ENCODE measurements around the gene KIF26A.

KIF26A gene

DNA sequence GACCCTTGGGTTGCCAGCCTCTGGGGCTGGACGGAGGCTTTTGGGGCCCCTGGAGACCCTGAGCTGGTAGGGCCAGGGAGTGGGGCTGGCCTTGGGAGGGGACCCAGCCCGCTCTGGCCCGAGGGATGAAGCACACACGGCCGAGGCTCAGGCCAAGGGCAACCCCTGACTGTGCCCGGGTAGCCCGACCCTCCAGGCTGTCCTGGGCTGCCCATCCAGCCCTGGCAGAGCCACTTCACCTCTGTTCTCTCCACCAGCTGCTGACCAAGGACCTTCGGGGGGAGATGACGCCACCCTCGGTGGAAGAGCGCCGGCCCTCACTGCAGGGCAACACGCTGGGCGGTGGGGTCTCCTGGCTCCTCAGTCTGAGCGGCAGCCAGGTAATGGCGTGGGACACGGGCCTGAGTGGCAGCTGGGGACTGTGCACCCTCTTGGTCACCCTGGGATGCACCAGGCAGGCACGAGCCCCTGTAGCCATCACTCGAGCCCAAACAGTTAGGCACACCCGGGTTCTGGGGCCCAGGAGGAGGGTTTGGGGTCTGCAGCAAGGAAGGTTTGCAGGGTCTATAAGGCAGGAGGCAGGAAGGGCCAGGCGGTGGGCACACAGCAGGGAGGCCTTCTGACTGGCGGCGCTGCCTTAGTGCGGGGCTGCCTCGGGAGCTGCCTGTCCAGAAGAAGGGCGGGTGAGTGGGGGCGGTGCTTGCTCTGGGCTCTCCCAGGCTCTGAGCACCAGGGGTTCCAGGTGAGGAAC, 33.1 kb upstream of the KIF26A start:
- TF ChIP-seq, protein P1, sequence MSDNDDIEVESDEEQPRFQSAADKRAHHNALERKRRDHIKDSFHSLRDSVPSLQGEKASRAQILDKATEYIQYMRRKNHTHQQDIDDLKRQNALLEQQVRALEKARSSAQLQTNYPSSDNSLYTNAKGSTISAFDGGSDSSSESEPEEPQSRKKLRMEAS (IDR thresholded peaks at IDR 0.05): no peak
- TF ChIP-seq RAD21 (IDR thresholded peaks at IDR 0.05; ENCODE audit: low read depth) (no peak), YY1 (IDR thresholded peaks at IDR 0.05; ENCODE audit: low read depth) (no peak), FOXM1 (IDR thresholded peaks at IDR 0.05; ENCODE audit: borderline replicate concordance, low read depth) (no peak), NFIC (IDR thresholded peaks at IDR 0.05) (no peak), TCF12 (IDR thresholded peaks at IDR 0.05; ENCODE audit: low read depth) (no peak), EP300 (IDR thresholded peaks at IDR 0.05; ENCODE audit: borderline replicate concordance) (no peak), CEBPB (IDR thresholded peaks at IDR 0.05) (no peak), EGR1 (IDR thresholded peaks at IDR 0.05) (no peak), TAF1 (IDR thresholded peaks at IDR 0.05; ENCODE audit: low read depth) (no peak), TEAD4 (IDR thresholded peaks at IDR 0.05) (no peak), ZBTB7A (IDR thresholded peaks at IDR 0.05; ENCODE audit: low read depth) (no peak), CREB1 (IDR thresholded peaks at IDR 0.05; ENCODE audit: low read depth) (no peak)
- TF ChIP-seq, protein P2, sequence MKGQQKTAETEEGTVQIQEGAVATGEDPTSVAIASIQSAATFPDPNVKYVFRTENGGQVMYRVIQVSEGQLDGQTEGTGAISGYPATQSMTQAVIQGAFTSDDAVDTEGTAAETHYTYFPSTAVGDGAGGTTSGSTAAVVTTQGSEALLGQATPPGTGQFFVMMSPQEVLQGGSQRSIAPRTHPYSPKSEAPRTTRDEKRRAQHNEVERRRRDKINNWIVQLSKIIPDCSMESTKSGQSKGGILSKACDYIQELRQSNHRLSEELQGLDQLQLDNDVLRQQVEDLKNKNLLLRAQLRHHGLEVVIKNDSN (IDR thresholded peaks at IDR 0.05): no peak
- TF ChIP-seq, protein P3, sequence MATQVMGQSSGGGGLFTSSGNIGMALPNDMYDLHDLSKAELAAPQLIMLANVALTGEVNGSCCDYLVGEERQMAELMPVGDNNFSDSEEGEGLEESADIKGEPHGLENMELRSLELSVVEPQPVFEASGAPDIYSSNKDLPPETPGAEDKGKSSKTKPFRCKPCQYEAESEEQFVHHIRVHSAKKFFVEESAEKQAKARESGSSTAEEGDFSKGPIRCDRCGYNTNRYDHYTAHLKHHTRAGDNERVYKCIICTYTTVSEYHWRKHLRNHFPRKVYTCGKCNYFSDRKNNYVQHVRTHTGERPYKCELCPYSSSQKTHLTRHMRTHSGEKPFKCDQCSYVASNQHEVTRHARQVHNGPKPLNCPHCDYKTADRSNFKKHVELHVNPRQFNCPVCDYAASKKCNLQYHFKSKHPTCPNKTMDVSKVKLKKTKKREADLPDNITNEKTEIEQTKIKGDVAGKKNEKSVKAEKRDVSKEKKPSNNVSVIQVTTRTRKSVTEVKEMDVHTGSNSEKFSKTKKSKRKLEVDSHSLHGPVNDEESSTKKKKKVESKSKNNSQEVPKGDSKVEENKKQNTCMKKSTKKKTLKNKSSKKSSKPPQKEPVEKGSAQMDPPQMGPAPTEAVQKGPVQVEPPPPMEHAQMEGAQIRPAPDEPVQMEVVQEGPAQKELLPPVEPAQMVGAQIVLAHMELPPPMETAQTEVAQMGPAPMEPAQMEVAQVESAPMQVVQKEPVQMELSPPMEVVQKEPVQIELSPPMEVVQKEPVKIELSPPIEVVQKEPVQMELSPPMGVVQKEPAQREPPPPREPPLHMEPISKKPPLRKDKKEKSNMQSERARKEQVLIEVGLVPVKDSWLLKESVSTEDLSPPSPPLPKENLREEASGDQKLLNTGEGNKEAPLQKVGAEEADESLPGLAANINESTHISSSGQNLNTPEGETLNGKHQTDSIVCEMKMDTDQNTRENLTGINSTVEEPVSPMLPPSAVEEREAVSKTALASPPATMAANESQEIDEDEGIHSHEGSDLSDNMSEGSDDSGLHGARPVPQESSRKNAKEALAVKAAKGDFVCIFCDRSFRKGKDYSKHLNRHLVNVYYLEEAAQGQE (IDR thresholded peaks at IDR 0.05; ENCODE audit: low read depth): no peak

DNA sequence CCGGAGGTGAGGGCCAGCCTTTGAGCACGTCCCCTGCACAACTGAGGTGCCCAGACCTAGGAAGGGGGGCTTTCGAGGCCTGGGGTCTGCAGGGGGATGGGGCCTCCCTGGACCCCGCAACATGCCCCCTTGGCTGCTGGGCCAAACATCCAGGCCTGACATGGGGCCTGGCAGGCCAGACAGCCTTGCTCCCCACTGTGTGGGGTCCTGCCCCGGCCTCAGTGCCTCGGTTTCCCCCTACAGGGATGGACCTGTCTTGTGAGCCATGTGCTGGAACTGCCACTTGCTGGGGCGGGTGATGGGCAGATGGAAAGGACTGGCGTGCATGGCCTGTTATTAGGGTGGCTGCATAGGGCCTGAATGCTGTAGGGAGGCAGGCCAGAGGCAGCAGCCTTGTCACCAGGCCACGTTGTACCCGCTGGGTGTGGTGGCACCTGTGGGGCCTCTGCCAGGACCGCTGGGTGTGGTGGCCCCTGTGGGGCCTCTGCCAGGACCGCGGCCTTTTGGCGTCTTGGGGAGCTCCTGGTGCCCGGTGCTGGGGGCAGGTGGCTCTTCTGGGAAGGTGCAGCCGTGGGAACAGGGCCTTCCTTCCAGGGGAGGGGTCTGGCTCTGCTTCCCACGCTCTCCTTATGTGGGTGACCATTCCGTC, 32.4 kb upstream of the KIF26A start:
- TF ChIP-seq RAD21 (IDR thresholded peaks at IDR 0.05; ENCODE audit: low read depth) (no peak), CEBPB (IDR thresholded peaks at IDR 0.05) (no peak), TEAD4 (IDR thresholded peaks at IDR 0.05) (no peak), CREB1 (IDR thresholded peaks at IDR 0.05; ENCODE audit: low read depth) (no peak), YY1 (IDR thresholded peaks at IDR 0.05; ENCODE audit: low read depth) (no peak)

DNA sequence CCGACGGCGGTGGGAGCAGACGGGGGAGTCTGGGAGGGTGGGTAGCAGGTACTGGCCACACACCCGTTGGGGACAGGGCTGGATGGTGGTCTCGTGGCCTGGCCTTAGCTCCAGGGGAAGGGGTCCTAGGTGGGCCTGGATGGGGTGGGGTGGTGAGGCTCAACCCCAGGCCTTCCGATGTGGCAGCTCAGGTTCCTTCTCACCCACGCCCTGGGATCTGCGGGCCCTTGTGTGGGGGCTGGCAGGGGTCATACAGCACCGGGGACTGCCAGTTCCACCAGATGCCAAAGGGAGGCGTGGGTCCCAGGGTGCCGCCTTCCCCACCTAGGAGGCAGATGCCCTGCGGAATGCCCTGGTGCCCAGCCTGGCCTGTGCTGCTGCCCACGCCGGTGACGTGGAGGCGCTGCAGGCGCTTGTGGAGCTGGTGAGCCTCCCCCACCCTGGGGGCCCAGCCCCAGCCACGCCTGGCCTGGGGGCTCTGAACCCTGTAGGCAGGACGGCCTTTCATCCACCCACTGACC, 31.9 kb upstream of the KIF26A start:
- TF ChIP-seq ZBTB7A (IDR thresholded peaks at IDR 0.05; ENCODE audit: low read depth) (no peak), FOXM1 (IDR thresholded peaks at IDR 0.05; ENCODE audit: borderline replicate concordance, low read depth) (no peak), NFIC (IDR thresholded peaks at IDR 0.05) (no peak), EP300 (IDR thresholded peaks at IDR 0.05; ENCODE audit: borderline replicate concordance) (no peak), RAD21 (IDR thresholded peaks at IDR 0.05; ENCODE audit: low read depth) (no peak), TCF12 (IDR thresholded peaks at IDR 0.05; ENCODE audit: low read depth) (no peak)
- TF ChIP-seq, protein P1 (IDR thresholded peaks at IDR 0.05): no peak

DNA sequence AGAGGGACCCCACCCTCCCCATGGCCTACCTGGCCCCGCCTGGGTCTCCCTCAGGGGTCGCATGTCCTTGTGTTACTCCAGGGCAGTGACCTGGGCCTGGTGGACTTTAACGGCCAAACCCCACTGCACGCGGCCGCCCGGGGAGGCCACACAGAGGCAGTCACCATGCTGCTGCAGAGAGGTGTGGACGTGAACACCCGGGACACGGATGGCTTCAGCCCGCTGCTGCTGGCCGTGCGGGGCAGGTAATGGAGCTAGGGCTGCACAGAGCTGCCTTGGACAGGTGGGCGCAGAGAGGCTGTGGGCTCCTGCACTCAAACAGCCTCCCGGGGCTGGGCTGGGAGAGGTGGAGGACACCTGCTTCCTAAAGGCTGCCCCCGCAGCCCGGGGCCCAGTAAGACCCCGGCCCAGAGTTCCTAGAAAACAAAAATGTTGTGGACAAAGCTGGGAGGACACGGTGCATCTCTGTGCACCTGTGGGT, 31.2 kb upstream of the KIF26A start:
- TF ChIP-seq RAD21 (IDR thresholded peaks at IDR 0.05; ENCODE audit: low read depth): no peak
- TF ChIP-seq TCF12 (IDR thresholded peaks at IDR 0.05; ENCODE audit: low read depth): no peak
- no peak for TF ChIP-seq FOXM1 (IDR thresholded peaks at IDR 0.05; ENCODE audit: borderline replicate concordance, low read depth)
- no peak for TF ChIP-seq TEAD4 (IDR thresholded peaks at IDR 0.05)
- TF ChIP-seq, protein P3 (IDR thresholded peaks at IDR 0.05; ENCODE audit: low read depth): no peak

DNA sequence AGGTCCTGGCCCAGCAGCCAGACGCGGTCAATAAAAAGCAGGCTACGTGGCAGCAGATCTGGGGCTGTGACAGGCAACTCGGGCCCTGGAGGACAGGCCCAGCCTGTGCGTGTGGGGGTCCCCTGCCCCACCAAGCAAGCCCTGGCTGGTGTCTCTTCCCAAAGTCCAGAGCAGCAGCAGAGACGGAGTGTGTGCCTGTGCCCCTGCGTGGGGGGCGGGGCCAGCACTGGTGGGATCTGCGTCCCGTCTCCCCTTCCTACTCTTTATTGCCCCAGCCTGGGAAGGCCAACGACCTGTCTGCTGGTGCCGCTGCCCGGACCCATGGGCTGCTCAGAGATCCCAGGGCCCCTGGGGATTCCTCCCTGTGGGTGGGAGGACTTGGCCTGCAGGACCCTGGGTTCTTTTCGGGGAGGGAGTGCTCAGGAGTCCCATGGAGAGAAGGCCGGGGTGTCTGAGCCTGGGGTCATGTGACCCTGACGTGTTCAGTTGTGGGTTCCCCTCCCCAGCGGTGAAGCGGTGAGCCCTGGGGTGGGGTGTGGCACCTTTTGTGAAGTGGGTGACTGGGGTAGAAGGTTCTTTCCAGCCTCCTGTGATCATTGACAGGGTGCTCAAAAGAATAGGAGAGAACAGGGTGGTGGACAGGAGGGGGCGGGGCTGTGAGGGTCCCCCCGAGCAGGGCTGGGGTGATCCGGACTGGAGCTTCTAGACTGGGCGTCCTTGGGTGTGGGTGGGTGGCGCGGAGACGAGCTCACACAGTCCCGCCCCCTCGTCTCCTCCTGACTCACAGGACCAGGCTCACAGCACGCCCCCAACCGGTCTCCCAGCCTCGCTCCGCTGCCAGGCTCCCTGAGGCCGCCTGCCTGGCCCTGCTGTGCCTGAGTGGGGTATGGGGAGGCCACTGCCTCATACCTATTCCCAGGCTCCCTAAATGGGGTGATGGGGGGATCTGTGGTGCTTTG, 30.5 kb upstream of the KIF26A start:
- TF ChIP-seq CREB1 (IDR thresholded peaks at IDR 0.05; ENCODE audit: low read depth) (no peak), ZBTB7A (IDR thresholded peaks at IDR 0.05; ENCODE audit: low read depth) (peak; percentile 60)
- TF ChIP-seq, protein P2 (IDR thresholded peaks at IDR 0.05): peak; percentile 9; the same call in 1 of the 2 replicates

Measured in Ishikawa (cell line).